Measurements from ENCODE around the gene NADSYN1. TPM values are rescaled to one million over a fixed set of nuclear protein-coding genes. Genes with fewer than 3 reads are reported as not detected.

The NADSYN1 gene
- total RNA-seq, 1 donor from 2014 or later: 87.9 TPM

DNA sequence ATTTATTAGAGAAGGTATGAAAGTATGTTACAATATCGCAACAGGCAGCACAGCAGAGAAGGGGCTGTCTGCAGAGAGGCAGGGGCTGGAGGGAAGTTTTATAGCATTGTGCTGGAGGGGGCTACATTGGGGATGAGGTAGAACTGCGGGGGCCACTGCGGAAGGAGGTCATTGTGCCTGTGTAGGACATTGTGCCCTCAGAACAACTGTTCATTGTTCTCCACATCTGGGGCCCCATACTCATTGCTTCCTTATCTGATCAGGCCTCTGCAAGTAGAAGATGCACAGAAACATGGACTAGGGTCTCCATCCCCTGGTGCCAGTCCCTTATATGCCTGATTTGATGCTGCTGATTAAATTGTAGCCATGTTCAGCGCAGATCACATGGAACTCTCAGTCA, 12.1 kb downstream of the NADSYN1 start:
- H4K20me1 ChIP-seq (ENCODE audit: insufficient read depth, low read length): peaks cover 9% of the 10 kb centered on the region
- H3K4me3 ChIP-seq (ENCODE audit: insufficient read depth, low read depth, low read length): no peak overlapping the region
- no peak for TF ChIP-seq EZH2 (IDR thresholded peaks at IDR 0.05; ENCODE audit: insufficient read depth, low read length)
- TF ChIP-seq, protein P1, sequence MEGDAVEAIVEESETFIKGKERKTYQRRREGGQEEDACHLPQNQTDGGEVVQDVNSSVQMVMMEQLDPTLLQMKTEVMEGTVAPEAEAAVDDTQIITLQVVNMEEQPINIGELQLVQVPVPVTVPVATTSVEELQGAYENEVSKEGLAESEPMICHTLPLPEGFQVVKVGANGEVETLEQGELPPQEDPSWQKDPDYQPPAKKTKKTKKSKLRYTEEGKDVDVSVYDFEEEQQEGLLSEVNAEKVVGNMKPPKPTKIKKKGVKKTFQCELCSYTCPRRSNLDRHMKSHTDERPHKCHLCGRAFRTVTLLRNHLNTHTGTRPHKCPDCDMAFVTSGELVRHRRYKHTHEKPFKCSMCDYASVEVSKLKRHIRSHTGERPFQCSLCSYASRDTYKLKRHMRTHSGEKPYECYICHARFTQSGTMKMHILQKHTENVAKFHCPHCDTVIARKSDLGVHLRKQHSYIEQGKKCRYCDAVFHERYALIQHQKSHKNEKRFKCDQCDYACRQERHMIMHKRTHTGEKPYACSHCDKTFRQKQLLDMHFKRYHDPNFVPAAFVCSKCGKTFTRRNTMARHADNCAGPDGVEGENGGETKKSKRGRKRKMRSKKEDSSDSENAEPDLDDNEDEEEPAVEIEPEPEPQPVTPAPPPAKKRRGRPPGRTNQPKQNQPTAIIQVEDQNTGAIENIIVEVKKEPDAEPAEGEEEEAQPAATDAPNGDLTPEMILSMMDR (IDR thresholded peaks at IDR 0.05; ENCODE audit: insufficient read depth, low read depth, low read length): no peak
- Mint-ChIP-seq H3K27me3 (ENCODE audit: low read depth, unreplicated experiment) (no peaks in the 10 kb centered on the region), H3K9me3 (ENCODE audit: unreplicated experiment) (peaks cover 3% of the 10 kb centered on the region), H3K27ac (ENCODE audit: unreplicated experiment) (no peak overlapping the region), H3K4me3 (ENCODE audit: unreplicated experiment) (no peak overlapping the region), H3K4me1 (ENCODE audit: low read depth, unreplicated experiment) (no peaks in the 10 kb centered on the region), H3K36me3 (ENCODE audit: low read depth, unreplicated experiment) (peaks cover 44% of the 10 kb centered on the region)
- H3K79me2 ChIP-seq (ENCODE audit: insufficient read depth, low read length): no peaks in the 10 kb centered on the region
- no peak overlapping the region for H3K9ac ChIP-seq (ENCODE audit: low read length)
- H3K27me3 ChIP-seq (ENCODE audit: insufficient read depth, low read length): no peaks in the 10 kb centered on the region
- no peak overlapping the region for H3K27ac ChIP-seq (ENCODE audit: low read depth, low read length)
- no peaks in the 10 kb centered on the region for H3K9me3 ChIP-seq (ENCODE audit: insufficient read depth, low read depth, low read length)
- no peak overlapping the region for H2AFZ ChIP-seq (ENCODE audit: low read depth, low read length)
- peaks cover 4% of the 10 kb centered on the region for H3K36me3 ChIP-seq (ENCODE audit: insufficient read depth, low read length)
- DNase-seq (ENCODE audit: low read depth) (no peak), FAIRE-seq (no peak)
- H3K4me1 ChIP-seq (ENCODE audit: insufficient read depth, low read length): no peaks in the 10 kb centered on the region
- no peak overlapping the region for H3K4me2 ChIP-seq (ENCODE audit: low read length)

DNA sequence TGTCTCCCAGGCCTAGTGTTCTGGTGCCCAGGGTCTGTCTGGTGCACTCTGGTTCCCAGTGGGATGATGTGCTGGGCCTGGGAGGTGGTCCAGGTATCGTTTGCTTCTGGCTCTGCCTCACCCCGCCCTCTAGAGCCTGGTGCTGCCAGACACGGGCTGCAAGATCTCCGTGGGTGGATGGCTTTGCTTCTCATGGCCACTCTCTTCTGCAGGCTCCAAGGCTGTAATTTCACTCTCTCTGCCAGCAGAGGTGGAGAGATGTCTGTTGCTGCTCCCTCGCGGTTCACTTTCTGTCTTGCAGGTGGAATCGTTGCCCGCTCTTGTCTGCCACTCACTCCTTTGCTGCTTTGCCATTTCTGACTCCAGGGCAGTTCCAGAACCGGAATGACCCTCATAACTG, 13.4 kb downstream of the NADSYN1 start:
- Histone ChIP-seq H3K27me3 (ENCODE audit: insufficient read depth, low read length) (no peaks in the 10 kb centered on the region), H3K27ac (ENCODE audit: low read depth, low read length) (no peak overlapping the region), H3K9me3 (ENCODE audit: insufficient read depth, low read depth, low read length) (no peaks in the 10 kb centered on the region), H3K4me1 (ENCODE audit: insufficient read depth, low read length) (no peaks in the 10 kb centered on the region), H3K36me3 (ENCODE audit: insufficient read depth, low read length) (peaks cover 2% of the 10 kb centered on the region), H3K4me2 (ENCODE audit: low read length) (no peak overlapping the region), H3K79me2 (ENCODE audit: insufficient read depth, low read length) (no peaks in the 10 kb centered on the region), H4K20me1 (ENCODE audit: insufficient read depth, low read length) (peaks cover 6% of the 10 kb centered on the region), H2AFZ (ENCODE audit: low read depth, low read length) (no peak overlapping the region), H3K9ac (ENCODE audit: low read length) (no peak overlapping the region), H3K4me3 (ENCODE audit: insufficient read depth, low read depth, low read length) (no peak overlapping the region)
- FAIRE-seq (no peak), DNase-seq (ENCODE audit: low read depth) (no peak)
- H3K4me1 Mint-ChIP-seq (ENCODE audit: low read depth, unreplicated experiment): no peaks in the 10 kb centered on the region
- H3K36me3 Mint-ChIP-seq (ENCODE audit: low read depth, unreplicated experiment): peaks cover 38% of the 10 kb centered on the region
- H3K4me3 Mint-ChIP-seq (ENCODE audit: unreplicated experiment): no peak overlapping the region
- peaks cover 3% of the 10 kb centered on the region for H3K9me3 Mint-ChIP-seq (ENCODE audit: unreplicated experiment)
- no peaks in the 10 kb centered on the region for H3K27me3 Mint-ChIP-seq (ENCODE audit: low read depth, unreplicated experiment)
- H3K27ac Mint-ChIP-seq (ENCODE audit: unreplicated experiment): no peak overlapping the region
- no peak for TF ChIP-seq EZH2 (IDR thresholded peaks at IDR 0.05; ENCODE audit: insufficient read depth, low read length)
- TF ChIP-seq, protein P1 (IDR thresholded peaks at IDR 0.05; ENCODE audit: insufficient read depth, low read depth, low read length): no peak

DNA sequence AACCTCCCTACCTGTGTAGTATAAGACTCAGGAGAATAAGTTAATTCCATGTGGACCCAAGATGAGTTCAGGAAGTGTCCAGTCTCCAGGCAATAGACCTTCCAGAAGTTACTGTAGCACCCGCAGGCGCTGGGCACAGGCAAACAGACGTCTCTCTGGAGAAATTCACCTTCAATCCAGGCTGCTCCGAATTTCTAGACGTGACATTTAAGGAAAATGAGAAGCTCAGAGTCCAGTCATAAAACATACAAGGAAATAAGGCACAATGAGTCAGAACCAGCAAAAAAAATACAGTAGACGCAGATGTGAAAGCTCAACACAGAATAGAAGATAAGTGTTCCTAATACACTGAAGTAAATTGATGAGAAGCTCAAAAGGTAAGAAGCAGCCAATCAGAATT, 14.2 kb downstream of the NADSYN1 start:
- DNase-seq (ENCODE audit: low read depth) (no peak), FAIRE-seq (no peak)
- H3K9me3 ChIP-seq (ENCODE audit: insufficient read depth, low read depth, low read length): no peaks in the 10 kb centered on the region
- H3K27ac ChIP-seq (ENCODE audit: low read depth, low read length): no peak overlapping the region
- H3K4me2 ChIP-seq (ENCODE audit: low read length): no peak overlapping the region
- H3K4me1 ChIP-seq (ENCODE audit: insufficient read depth, low read length): no peaks in the 10 kb centered on the region
- H3K36me3 ChIP-seq (ENCODE audit: insufficient read depth, low read length): peaks cover 2% of the 10 kb centered on the region
- TF ChIP-seq, protein P1 (IDR thresholded peaks at IDR 0.05; ENCODE audit: insufficient read depth, low read depth, low read length): no peak
- no peak for TF ChIP-seq EZH2 (IDR thresholded peaks at IDR 0.05; ENCODE audit: insufficient read depth, low read length)
- no peaks in the 10 kb centered on the region for H3K27me3 ChIP-seq (ENCODE audit: insufficient read depth, low read length)
- H3K27ac Mint-ChIP-seq (ENCODE audit: unreplicated experiment): no peak overlapping the region
- no peak overlapping the region for H3K4me3 ChIP-seq (ENCODE audit: insufficient read depth, low read depth, low read length)
- no peaks in the 10 kb centered on the region for H3K4me1 Mint-ChIP-seq (ENCODE audit: low read depth, unreplicated experiment)
- H3K4me3 Mint-ChIP-seq (ENCODE audit: unreplicated experiment): no peak overlapping the region
- H3K36me3 Mint-ChIP-seq (ENCODE audit: low read depth, unreplicated experiment): peaks cover 36% of the 10 kb centered on the region
- H3K9me3 Mint-ChIP-seq (ENCODE audit: unreplicated experiment): peaks cover 3% of the 10 kb centered on the region
- H3K79me2 ChIP-seq (ENCODE audit: insufficient read depth, low read length): no peaks in the 10 kb centered on the region
- no peak overlapping the region for H3K9ac ChIP-seq (ENCODE audit: low read length)
- no peaks in the 10 kb centered on the region for H3K27me3 Mint-ChIP-seq (ENCODE audit: low read depth, unreplicated experiment)
- H2AFZ ChIP-seq (ENCODE audit: low read depth, low read length): no peak overlapping the region
- peaks cover 6% of the 10 kb centered on the region for H4K20me1 ChIP-seq (ENCODE audit: insufficient read depth, low read length)

All from astrocyte (in vitro differentiated cells and primary cell).